ENCODE results near the gene PCDH1. TPM values are rescaled to one million over a fixed set of nuclear protein-coding genes. Genes with fewer than 3 reads are reported as not detected.
"Not testable (repeated sequence)": the region's sequence is repeated elsewhere in the genome, so short reads cannot be mapped to it uniquely, and the experiment has no call there.

The PCDH1 gene
- total RNA-seq, 4 donors from 2014 or later: 19.9 to 55.5 (median 44.9) TPM

DNA sequence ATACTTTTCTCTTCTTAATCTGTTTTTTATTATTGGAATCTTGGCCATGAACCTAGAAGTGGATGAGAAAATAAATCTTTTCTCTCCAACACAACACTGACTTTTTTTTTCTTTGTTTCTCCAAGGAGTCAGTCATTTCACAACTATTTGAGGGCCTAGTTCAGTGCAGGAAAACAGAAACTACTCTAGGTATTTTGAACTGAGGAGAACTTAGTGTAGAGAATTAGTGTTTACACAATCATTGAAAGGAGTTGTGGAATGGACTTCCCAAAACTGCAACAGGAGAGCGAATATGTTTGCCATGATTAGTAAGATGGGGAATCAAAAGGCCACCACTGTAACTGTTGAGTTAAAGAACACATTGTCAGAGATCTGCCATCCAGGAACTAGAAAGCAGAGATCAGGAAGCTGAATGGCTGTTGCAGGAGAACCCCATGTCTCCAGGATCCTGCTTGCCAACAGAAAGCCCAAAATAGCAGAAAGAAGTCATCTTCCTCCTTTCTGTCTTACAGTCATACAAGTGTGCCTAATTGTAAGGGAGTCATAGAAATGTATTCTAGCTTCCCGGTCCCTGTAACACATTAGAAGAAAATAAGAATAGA, 20.3 kb upstream of the PCDH1 start:
- H3K27ac ChIP-seq: no peak overlapping the region
- no peaks in the 10 kb centered on the region for H3K4me1 ChIP-seq
- DNase-seq (ENCODE audit: low spot score in 2 of 2): no peak
- no peaks in the 10 kb centered on the region for H3K36me3 ChIP-seq
- H3K9me3 ChIP-seq: no peaks in the 10 kb centered on the region
- WGBS, 2 donors: 50 to 57% methylated on average over 2 of the region's 2 CpGs
- H3K27me3 ChIP-seq: no peaks in the 10 kb centered on the region
- no peak overlapping the region for H3K4me3 ChIP-seq
- TF ChIP-seq POLR2A (IDR thresholded peaks at IDR 0.05): no peak
- TF ChIP-seq, protein P1, sequence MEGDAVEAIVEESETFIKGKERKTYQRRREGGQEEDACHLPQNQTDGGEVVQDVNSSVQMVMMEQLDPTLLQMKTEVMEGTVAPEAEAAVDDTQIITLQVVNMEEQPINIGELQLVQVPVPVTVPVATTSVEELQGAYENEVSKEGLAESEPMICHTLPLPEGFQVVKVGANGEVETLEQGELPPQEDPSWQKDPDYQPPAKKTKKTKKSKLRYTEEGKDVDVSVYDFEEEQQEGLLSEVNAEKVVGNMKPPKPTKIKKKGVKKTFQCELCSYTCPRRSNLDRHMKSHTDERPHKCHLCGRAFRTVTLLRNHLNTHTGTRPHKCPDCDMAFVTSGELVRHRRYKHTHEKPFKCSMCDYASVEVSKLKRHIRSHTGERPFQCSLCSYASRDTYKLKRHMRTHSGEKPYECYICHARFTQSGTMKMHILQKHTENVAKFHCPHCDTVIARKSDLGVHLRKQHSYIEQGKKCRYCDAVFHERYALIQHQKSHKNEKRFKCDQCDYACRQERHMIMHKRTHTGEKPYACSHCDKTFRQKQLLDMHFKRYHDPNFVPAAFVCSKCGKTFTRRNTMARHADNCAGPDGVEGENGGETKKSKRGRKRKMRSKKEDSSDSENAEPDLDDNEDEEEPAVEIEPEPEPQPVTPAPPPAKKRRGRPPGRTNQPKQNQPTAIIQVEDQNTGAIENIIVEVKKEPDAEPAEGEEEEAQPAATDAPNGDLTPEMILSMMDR (IDR thresholded peaks at IDR 0.05): no peak
- TF ChIP-seq EP300 (IDR thresholded peaks at IDR 0.05): no peak

DNA sequence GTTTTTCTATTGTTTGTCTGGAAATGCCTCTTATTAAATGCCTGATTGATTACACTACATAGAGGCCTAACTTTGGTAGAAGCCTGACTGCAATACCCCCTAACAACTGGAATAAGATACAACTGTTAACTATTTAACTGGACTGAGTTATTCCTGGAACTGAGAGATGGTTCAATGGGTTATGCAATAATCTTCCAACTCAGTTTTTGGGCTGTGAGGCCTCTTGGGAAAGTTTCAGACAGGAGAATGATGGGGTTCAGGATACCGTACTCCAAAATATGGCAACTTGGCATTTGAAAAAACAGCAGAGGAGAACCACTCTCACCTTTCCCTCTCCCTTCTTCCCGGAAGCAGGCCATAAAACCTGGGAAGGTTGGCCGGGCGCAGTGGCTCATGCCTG, 19.2 kb upstream of the PCDH1 start:
- WGBS, 2 donors: 90 to 92% methylated on average over 4 of the region's 4 CpGs
- H3K36me3 ChIP-seq: no peaks in the 10 kb centered on the region
- no peaks in the 10 kb centered on the region for H3K9me3 ChIP-seq
- no peak for TF ChIP-seq POLR2A (IDR thresholded peaks at IDR 0.05)
- TF ChIP-seq EP300 (IDR thresholded peaks at IDR 0.05): no peak
- TF ChIP-seq, protein P1 (IDR thresholded peaks at IDR 0.05): no peak
- peaks cover 0 to 4% of the 10 kb centered on the region in 2 donors for H3K27me3 ChIP-seq
- H3K4me3 ChIP-seq: no peak overlapping the region
- no peak overlapping the region for H3K27ac ChIP-seq
- H3K4me1 ChIP-seq: no peaks in the 10 kb centered on the region
- DNase-seq (ENCODE audit: low spot score in 2 of 2): no peak

DNA sequence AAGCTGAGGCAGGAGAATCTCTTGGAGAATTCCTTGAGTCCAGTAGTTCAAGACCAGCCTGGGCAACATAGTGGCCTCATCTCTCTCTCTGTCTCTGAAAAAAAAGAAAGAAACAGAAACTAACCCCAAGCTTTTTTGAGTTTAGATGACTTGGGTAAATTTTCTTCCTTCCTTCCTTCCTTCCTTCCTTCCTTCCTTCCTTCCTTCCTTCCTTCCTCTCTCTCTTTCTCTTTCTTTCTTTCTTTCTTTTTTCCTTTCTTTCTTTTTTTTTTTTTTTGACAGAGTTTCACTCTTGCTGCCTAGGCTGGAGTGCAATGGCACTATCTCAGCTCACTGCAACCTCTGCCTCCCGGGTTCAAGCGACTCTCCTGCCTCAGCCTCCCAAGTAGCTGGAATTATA, 12.2 kb upstream of the PCDH1 start:
- not testable (repeated sequence) for H3K27ac ChIP-seq; H3K27me3 ChIP-seq; H3K36me3 ChIP-seq; H3K4me1 ChIP-seq; DNase-seq (ENCODE audit: low spot score in 2 of 2); H3K9me3 ChIP-seq; H3K4me3 ChIP-seq
- 84 to 88% methylated on average over 2 of the region's 2 CpGs for WGBS, 2 donors

DNA sequence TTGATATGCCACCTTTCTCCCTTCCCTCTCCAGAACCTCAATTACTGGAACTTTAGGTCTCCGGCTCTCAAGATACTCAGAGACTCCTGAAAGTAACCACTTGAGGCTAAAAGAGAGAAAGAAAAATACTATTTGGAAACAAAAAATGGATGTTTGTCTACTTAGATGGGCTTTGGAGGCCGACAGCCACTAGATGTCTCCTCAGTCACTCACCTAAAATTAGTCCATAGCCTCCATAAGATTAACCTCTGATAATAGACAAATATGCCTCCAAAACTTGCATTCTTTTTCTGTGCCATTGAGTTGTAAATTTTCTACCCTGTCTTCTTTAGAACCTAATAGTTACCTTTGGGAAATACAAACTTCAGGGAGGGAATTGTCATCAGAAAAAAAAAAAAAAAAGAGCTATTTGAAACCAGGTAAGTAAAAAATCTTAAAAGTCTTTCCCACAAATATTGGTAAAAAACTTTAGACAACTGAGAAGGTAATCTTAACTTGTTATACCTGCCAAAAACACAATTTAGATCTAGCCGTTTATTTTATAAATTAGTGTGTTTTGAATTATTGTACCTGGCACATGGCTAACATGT, 11.2 kb upstream of the PCDH1 start:
- Histone ChIP-seq H3K4me1 (no peaks in the 10 kb centered on the region), H3K27me3 (peaks cover 0 to 10% of the 10 kb centered on the region in 2 donors), H3K9me3 (no peaks in the 10 kb centered on the region), H3K36me3 (no peaks in the 10 kb centered on the region), H3K4me3 (no peak overlapping the region), H3K27ac (no peak overlapping the region)
- DNase-seq (ENCODE audit: low spot score in 2 of 2): no peak
- no peak for TF ChIP-seq POLR2A (IDR thresholded peaks at IDR 0.05)
- TF ChIP-seq EP300 (IDR thresholded peaks at IDR 0.05): no peak
- TF ChIP-seq, protein P1 (IDR thresholded peaks at IDR 0.05): no peak
- WGBS, 2 donors: 57 to 60% methylated on average over 3 of the region's 3 CpGs

DNA sequence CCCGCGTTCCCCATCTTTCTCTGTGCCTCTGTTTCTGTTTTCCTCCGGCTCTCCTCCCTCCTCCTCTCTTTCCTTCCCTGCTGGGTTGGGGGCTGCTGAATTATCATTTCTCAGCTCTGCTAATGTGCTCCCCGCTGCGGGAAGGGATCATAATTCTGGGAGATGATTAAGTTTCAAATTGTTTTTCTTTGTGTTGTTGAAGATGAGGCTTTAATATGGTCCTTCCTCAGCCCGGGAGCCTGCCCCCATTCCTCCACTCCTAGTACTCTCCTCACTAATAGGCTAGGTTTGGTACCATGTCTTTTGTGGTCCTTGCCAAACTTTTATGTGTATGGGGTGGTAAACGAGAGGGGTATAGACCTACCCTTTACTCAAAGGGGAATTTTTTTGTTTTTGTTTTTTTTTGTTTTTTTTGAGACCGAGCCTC, 5.7 kb upstream of the PCDH1 start:
- H3K4me3 ChIP-seq: peak overlapping the region in 1 of 4 donors; percentile 32
- no peaks in the 10 kb centered on the region for H3K36me3 ChIP-seq
- TF ChIP-seq, protein P1 (IDR thresholded peaks at IDR 0.05): no peak
- no peak for TF ChIP-seq EP300 (IDR thresholded peaks at IDR 0.05)
- TF ChIP-seq POLR2A (IDR thresholded peaks at IDR 0.05): no peak
- H3K27ac ChIP-seq: no peak overlapping the region
- H3K4me1 ChIP-seq: peaks cover 0 to 50% (median 18%) of the 10 kb centered on the region in 4 donors
- no peaks in the 10 kb centered on the region for H3K9me3 ChIP-seq
- 18 to 21% methylated on average over 8 of the region's 8 CpGs for WGBS, 2 donors
- peaks cover 0 to 22% of the 10 kb centered on the region in 2 donors for H3K27me3 ChIP-seq
- no peak for DNase-seq (ENCODE audit: low spot score in 2 of 2)
